Measurements from ENCODE around the gene BEND5. TPM values are rescaled to one million over a fixed set of nuclear protein-coding genes. Genes with fewer than 3 reads are reported as not detected.

The BEND5 gene
- polyA plus RNA-seq, 4 donors, result 25.5 to 29.2 (median 26.8) TPM

DNA sequence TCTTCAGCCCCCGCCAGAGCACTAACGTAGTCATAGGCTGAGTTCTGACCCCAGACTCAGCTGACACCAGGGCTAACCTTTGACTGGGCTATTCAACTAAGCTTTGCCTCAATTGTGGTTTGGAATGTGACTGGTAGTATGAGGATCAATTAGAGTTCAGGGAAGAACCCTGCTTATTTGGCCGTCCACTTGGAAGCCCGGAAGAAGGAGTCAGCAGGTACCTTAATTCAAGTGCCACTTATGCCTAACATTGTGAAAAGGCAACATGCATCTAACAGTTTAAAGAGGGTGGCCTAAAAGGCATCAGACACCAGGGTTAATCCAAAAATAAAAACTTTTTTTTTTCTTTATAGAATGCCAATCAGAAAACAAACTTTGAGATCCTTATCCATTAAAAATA, 92.3 kb downstream of the BEND5 start:
- no peak for DNase-seq (ENCODE audit: low read depth in 4 of 4, low spot score in 2 of 4)

DNA sequence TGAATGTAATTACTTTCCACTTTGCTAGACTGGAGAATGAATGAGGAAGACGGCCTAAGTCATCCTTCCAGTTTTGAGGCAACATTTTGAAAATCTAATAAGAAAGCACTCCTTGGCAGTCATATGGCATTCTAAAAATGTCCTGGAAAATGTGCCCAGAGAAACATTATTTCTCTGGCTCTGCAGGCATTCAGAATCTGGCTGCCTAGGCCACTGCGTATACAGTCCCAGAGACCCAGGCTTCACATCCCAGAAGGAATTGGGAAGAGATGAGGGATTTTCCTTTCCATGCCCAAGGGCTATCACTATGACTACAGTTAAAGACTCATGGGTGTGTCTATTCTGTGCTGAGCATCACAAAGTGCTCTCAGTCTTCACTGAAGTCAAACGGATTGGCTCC, 92.9 kb downstream of the BEND5 start:
- DNase-seq (ENCODE audit: low read depth in 4 of 4, low spot score in 2 of 4), result no peak

DNA sequence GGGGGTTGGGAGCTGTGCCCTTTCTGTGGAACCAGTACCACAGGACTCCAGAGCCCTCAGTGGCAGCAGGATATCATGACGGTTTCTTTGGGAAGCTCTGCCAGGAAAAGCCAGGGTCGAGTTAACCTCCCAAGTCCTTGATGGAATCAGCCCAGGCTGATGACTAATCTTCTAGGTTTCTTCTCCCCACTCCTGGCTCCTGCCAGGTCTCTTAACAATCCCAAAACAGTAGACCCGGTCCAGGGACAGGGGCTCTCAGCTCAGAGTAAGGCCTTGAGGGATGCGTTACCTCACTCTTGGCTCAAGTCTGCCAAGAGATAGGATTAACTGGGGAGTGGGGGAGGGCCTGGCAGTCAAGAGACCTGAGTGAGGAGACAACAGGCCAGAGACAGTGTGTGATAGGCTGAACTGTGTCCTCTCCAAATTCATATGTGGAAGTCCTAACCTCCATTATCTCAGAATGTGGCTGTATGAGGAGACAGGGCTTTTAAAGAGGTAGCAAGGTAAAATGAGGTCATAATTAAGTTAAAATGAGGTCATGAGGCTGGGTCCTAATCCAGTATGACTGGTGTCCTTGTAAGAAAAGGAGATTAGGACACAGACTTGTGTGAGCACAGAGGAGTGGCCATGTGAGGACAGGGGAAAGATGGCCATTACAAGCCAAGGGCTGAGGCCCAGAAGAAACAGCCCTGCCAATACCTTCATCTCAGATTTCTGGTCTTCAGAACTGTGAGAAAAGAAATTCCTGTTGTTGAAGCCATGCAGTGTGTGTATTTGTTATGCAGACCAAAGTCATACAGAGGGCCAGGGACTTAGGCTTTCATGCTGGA, 95.0 kb downstream of the BEND5 start:
- DNase-seq (ENCODE audit: low read depth in 4 of 4, low spot score in 2 of 4), result no peak

DNA sequence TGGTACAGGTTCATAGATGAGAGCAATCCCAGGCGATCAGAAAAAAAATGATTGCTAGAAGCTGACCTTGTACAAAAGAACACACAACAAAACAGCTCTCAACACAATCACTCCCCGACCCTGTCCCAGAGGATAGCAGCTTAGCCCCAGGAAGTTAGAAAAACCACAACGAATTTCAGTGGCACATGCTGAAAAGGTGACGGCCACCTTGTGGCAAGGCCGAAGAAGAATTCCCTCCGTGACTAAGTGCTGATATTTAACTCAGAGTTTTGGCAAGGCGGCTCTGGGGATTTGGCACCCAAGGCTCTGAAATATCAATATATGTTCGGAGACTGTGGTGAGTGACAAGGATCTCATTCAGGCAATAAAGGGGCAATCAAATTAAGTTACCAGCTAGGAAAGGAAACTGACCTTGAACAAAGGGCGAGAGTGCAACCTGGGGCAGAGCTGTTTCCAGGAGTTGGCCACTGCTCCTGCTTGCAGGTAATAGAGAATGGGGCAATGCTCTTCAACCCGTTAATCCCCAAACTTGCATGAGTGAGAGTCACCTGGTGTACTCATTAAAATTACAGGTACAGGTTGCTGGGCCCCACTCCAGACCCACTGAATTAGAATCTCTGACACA, 96.2 kb downstream of the BEND5 start:
- DNase-seq (ENCODE audit: low read depth in 4 of 4, low spot score in 2 of 4), result no peak

DNA sequence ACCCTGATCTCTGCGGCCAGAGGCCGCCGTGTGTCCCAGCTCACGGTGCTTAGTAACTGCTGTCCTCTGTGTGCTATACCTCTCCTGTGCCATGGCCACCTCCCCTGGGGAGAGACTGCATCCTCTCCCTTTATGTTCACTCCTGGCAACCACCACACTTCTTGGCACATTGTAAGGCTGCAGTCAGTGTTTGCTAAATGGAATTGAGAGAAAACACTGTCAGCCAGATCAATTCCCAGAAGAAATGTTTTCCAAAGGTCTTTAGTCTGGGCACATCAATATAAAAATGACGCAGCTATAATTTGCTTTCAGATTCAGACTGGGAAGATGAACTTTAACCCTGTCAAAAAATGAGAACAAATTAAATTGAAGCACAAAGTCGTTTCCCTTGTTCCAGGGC, 96.8 kb downstream of the BEND5 start:
- DNase-seq (ENCODE audit: low read depth in 4 of 4, low spot score in 2 of 4), result no peak

DNA sequence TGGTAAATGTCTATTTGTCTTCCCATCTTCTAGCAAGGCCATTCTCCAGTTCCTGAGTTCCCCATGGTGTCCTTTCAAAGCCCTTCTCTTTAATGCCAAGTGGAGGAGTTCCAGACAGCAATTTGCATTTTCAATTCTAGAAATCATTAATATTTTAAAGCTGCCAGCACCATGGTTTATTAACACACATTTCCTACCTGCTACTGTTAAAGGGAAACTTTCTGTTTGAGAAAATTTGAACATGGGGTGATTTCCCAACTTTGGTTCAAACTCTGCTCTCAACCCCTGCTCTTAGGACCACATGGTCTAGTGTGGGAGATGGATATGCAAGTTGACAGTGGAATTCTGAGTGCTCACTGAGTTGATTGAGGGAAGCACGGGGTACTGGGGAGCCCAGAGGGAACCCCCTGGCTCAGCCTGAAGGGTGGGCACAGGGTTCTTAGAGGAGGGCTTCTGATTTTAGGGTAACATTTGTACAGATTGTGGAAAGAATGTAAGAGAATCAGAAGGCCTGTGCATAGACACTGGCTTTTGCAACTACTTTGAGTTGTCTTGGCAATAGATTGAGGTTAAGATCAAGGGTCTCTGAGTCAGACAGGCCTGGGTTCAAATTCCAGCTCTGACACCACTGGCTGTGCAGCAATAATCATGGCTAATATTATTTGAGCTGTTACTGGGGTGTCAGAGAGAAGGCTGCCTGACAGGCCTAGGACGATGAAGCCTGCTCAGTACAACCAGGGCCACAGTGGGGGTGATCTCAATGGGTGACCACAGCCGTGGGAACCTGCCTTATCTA, 97.8 kb downstream of the BEND5 start:
- DNase-seq (ENCODE audit: low read depth in 4 of 4, low spot score in 2 of 4), result no peak

Data from left renal cortex interstitium (tissue), 4 donors.